Raji (cell line): ENCODE data around the gene MT1E.

Experiments used
- POLR2A ChIP-seq: IDR thresholded peaks from 2 replicates; pipeline ENCODE4 v1.6.1; 2011; ENCODE audit warnings: low read depth, low read length, control low read depth; ENCODE audit not compliant: insufficient read depth

Gene MT1E

GRCh38 chr16:56625140-56625942 lies at the start of gene MT1E:
Gene MT1E (plus strand): TSS chr16:56625781. CDS start chr16:56625852, 71 bp downstream.
- no peak for TF ChIP-seq POLR2A

GRCh38 chr16:56576585-56577299 lies 48.8 kb upstream of the MT1E start:
- no peak for TF ChIP-seq POLR2A

GRCh38 chr16:56577300-56577625 lies 48.3 kb upstream of the MT1E start:
- no peak for TF ChIP-seq POLR2A

- TF ChIP-seq POLR2A, result no peak
Measured at GRCh38 chr16:56580391-56581048, 45.1 kb upstream of the MT1E start.

GRCh38 chr16:56583351-56584168 lies 42.0 kb upstream of the MT1E start:
- no peak for TF ChIP-seq POLR2A

GRCh38 chr16:56584276-56584675 lies 41.3 kb upstream of the MT1E start:
- TF ChIP-seq POLR2A, result no peak

GRCh38 chr16:56588781-56589140 lies 36.8 kb upstream of the MT1E start:
- TF ChIP-seq POLR2A, result no peak

- no peak for TF ChIP-seq POLR2A
Measured at GRCh38 chr16:56589141-56590039, 36.2 kb upstream of the MT1E start, which contains the start of gene MT3. Gene MT3 (plus strand): TSS chr16:56589528. CDS start chr16:56589591, 63 bp downstream.

- no peak for TF ChIP-seq POLR2A
Measured at GRCh38 chr16:56591377-56592060, 34.1 kb upstream of the MT1E start.

- no peak for TF ChIP-seq POLR2A
Measured at GRCh38 chr16:56593573-56594291, 31.8 kb upstream of the MT1E start.

- no peak for TF ChIP-seq POLR2A
Measured at GRCh38 chr16:56594292-56594619, 31.3 kb upstream of the MT1E start.

- no peak for TF ChIP-seq POLR2A
Measured at GRCh38 chr16:56600398-56600999, 25.1 kb upstream of the MT1E start.

GRCh38 chr16:56601325-56601724 lies 24.3 kb upstream of the MT1E start:
- no peak for TF ChIP-seq POLR2A
